OCI-LY7 (cell line): ENCODE results near the gene NCAM1. TPM values are rescaled to one million over a fixed set of nuclear protein-coding genes. Genes with fewer than 3 reads are reported as not detected.

Source experiments
- BruUV-seq: library from RNA; stranded (reverse); fragments of 400-500 nt; replicated peaks from 2 replicates; lab custom pipeline; 2021; lab: Mats Ljungman, UMichigan
- CTCF ChIA-PET: fragments of 300-600 bp; sonication (Branson Sonifier 250); formaldehyde crosslinking; loops from one replicate; lab custom pipeline; 2022; ENCODE audit warnings: antibody characterized with exemption; ENCODE audit not compliant: unreplicated experiment; lab: Charles Lee
- POLR2A ChIA-PET: fragments of 300-600 bp; sonication (Branson Sonifier 250); formaldehyde crosslinking; loops from one replicate; lab custom pipeline; 2022; ENCODE audit warnings: antibody characterized with exemption; lab: Charles Lee
- DNase-seq: peaks from one replicate; pipeline ENCODE4 v3.0.0-alpha.2; 2015; ENCODE audit warnings: low spot score
- H2AFZ ChIP-seq: fragments of 200-600 bp; sonication (generic), shearing (Covaris generic); 2 replicates; pipeline ENCODE4 v1.6.1; 2014; ENCODE audit warnings: mild to moderate bottlenecking, antibody characterized with exemption, low read length, moderate library complexity
- H3K27ac ChIP-seq: fragments of 200-600 bp; sonication (generic); 2 replicates; pipeline ENCODE4 v1.5.1; 2014; ENCODE audit warnings: mixed run types, low read depth, mild to moderate bottlenecking, moderate library complexity, low read length, inconsistent platforms; ENCODE audit not compliant: poor library complexity, severe bottlenecking
- H3K36me3 ChIP-seq: fragments of 200-600 bp; sonication (generic); 2 replicates; pipeline ENCODE4 v1.6.1; 2014; ENCODE audit warnings: mild to moderate bottlenecking, antibody characterized with exemption, low read length, moderate library complexity, mixed read lengths; ENCODE audit not compliant: insufficient read depth
- H3K4me1 ChIP-seq: fragments of 200-600 bp; sonication (generic); 2 replicates; pipeline ENCODE4 v1.5.1; 2014; ENCODE audit warnings: mild to moderate bottlenecking, low read length; ENCODE audit not compliant: insufficient read depth, poor library complexity, severe bottlenecking
- H3K4me2 ChIP-seq: fragments of 200-600 bp; sonication (generic); 2 replicates; pipeline ENCODE4 v1.6.1; 2014; ENCODE audit warnings: mild to moderate bottlenecking, low read length
- H3K4me3 ChIP-seq: fragments of 200-600 bp; sonication (generic); 2 replicates; pipeline ENCODE4 v1.5.1; 2014; ENCODE audit warnings: mild to moderate bottlenecking, low read depth, low read length; ENCODE audit not compliant: poor library complexity, severe bottlenecking
- H3K79me2 ChIP-seq: fragments of 200-600 bp; sonication (generic); 2 replicates; pipeline ENCODE4 v1.6.1; 2016; ENCODE audit warnings: low read depth, mild to moderate bottlenecking, low read length, moderate library complexity, mixed read lengths; ENCODE audit not compliant: insufficient read depth
- H3K9me2 ChIP-seq: fragments of 200-600 bp; sonication (generic); 2 replicates; pipeline ENCODE4 v1.6.1; 2016; ENCODE audit warnings: mild to moderate bottlenecking, low read length, mixed read lengths; ENCODE audit not compliant: insufficient read depth
- H3K9me3 ChIP-seq: fragments of 200-600 bp; sonication (generic); 2 replicates; pipeline ENCODE4 v1.6.1; 2014; ENCODE audit warnings: mild to moderate bottlenecking, mixed run types, low read length, mixed read lengths
- H4K20me1 ChIP-seq: fragments of 200-600 bp; sonication (generic); 2 replicates; pipeline ENCODE4 v1.6.1; 2014; ENCODE audit warnings: mild to moderate bottlenecking, antibody characterized with exemption, low read length, moderate library complexity, mixed read lengths; ENCODE audit not compliant: insufficient read depth
- EZH2phosphoT487 ChIP-seq: fragments of 200-600 bp; sonication (generic); IDR thresholded peaks from 2 replicates; pipeline ENCODE4 v1.6.1; 2018; ENCODE audit warnings: low read depth, borderline replicate concordance, mild to moderate bottlenecking, mixed run types, antibody characterized with exemption, low read length, moderate library complexity, mixed read lengths
- intact Hi-C: fragments of 100-400 bp; cut with micrococcal nuclease; formaldehyde crosslinking; loops from one replicate; pipeline ENCODE4 v1.10.0; 2022; ENCODE audit not compliant: unreplicated experiment
- total RNA-seq, 2 experiments: library from RNA; depleted of rRNA in 1 of 2; stranded (reverse); fragments of >200 nt in 1 of 2; shearing (Covaris generic) in 1 of 2; gene quantifications; 2 replicates each; pipeline ENCODE4 v1.2.3, GENCODE V29; 2014 to 2022
- TF ChIP-seq, protein P1 (sequence below): fragments of 200-600 bp; sonication (generic); conservative IDR thresholded peaks from 2 replicates; pipeline ENCODE4 v1.5.1; 2014; ENCODE audit warnings: mild to moderate bottlenecking, antibody characterized with exemption, low read length, moderate library complexity, mixed read lengths

The NCAM1 gene
- total RNA-seq, 2 experiments from 2014 or later = not detected

GRCh38 chr11:113134626-113135025 is 173.4 kb downstream of the NCAM1 start:
- intact Hi-C loops = no loop called here
- Histone ChIP-seq H3K79me2 (no peaks in the 10 kb centered on the region), H3K9me3 (no peaks in the 10 kb centered on the region), H3K4me1 (no peaks in the 10 kb centered on the region), H3K4me3 (no peak overlapping the region), H3K27ac (no peak overlapping the region), H2AFZ (no peak overlapping the region), H3K4me2 (no peak overlapping the region), H4K20me1 (no peaks in the 10 kb centered on the region), H3K9me2 (no peaks in the 10 kb centered on the region), H3K36me3 (no peaks in the 10 kb centered on the region)
- POLR2A ChIA-PET = interaction anchor here (0.7 to 1.0 kb wide), 2 partner anchors 10 to 422 kb away, joined by 3 read pairs; no protein-coding TSS in a partner anchor
- CTCF ChIA-PET = no interaction called here
- no TSS peak for BruUV-seq
- TF ChIP-seq, protein P1, sequence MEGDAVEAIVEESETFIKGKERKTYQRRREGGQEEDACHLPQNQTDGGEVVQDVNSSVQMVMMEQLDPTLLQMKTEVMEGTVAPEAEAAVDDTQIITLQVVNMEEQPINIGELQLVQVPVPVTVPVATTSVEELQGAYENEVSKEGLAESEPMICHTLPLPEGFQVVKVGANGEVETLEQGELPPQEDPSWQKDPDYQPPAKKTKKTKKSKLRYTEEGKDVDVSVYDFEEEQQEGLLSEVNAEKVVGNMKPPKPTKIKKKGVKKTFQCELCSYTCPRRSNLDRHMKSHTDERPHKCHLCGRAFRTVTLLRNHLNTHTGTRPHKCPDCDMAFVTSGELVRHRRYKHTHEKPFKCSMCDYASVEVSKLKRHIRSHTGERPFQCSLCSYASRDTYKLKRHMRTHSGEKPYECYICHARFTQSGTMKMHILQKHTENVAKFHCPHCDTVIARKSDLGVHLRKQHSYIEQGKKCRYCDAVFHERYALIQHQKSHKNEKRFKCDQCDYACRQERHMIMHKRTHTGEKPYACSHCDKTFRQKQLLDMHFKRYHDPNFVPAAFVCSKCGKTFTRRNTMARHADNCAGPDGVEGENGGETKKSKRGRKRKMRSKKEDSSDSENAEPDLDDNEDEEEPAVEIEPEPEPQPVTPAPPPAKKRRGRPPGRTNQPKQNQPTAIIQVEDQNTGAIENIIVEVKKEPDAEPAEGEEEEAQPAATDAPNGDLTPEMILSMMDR = no peak
- no peak for TF ChIP-seq EZH2phosphoT487
- no peak for DNase-seq

- no TSS peak for BruUV-seq
- Histone ChIP-seq H4K20me1 (no peaks in the 10 kb centered on the region), H3K9me3 (no peaks in the 10 kb centered on the region), H3K9me2 (no peaks in the 10 kb centered on the region), H3K4me1 (no peaks in the 10 kb centered on the region), H3K27ac (no peak overlapping the region), H3K4me3 (no peak overlapping the region), H3K4me2 (no peak overlapping the region), H2AFZ (no peak overlapping the region), H3K79me2 (no peaks in the 10 kb centered on the region), H3K36me3 (no peaks in the 10 kb centered on the region)
- no peak for DNase-seq
- TF ChIP-seq, protein P1 = no peak
- ChIA-PET CTCF (no interaction called here), POLR2A (no interaction called here)
- intact Hi-C loops = no loop called here
These were observed 176.7 kb downstream of the NCAM1 start for GRCh38 chr11:113137713-113138529.

- H2AFZ ChIP-seq = no peak overlapping the region
- no TSS peak for BruUV-seq
These were observed 177.5 kb downstream of the NCAM1 start for GRCh38 chr11:113138731-113139130.

More at GRCh38 chr11:113138731-113139130, 177.5 kb downstream of the NCAM1 start:
- H3K4me3 ChIP-seq = no peak overlapping the region
- H3K27ac ChIP-seq = no peak overlapping the region
- DNase-seq = no peak
- no peaks in the 10 kb centered on the region for H4K20me1 ChIP-seq
- H3K9me2 ChIP-seq = no peaks in the 10 kb centered on the region
- H3K9me3 ChIP-seq = no peaks in the 10 kb centered on the region
- POLR2A ChIA-PET = no interaction called here
- no peaks in the 10 kb centered on the region for H3K36me3 ChIP-seq
- CTCF ChIA-PET = no interaction called here
- no peak for TF ChIP-seq EZH2phosphoT487
- TF ChIP-seq, protein P1 = no peak
- H3K4me2 ChIP-seq = no peak overlapping the region
- no peaks in the 10 kb centered on the region for H3K4me1 ChIP-seq
- no peaks in the 10 kb centered on the region for H3K79me2 ChIP-seq
- intact Hi-C loops = no loop called here
